ENCODE results near the gene ATP6V1E1.

- TF ChIP-seq CTCF (IDR thresholded peaks at IDR 0.05): no peak
- no peak for TF ChIP-seq CHD2 (IDR thresholded peaks at IDR 0.05; ENCODE audit: low read length, partially characterized antibody)
- no peak for TF ChIP-seq TCF12 (IDR thresholded peaks at IDR 0.05)
- TF ChIP-seq SIN3A (IDR thresholded peaks at IDR 0.05; ENCODE audit: borderline replicate concordance, low read depth, low read length): no peak
- no peak for TF ChIP-seq ZBTB33 (IDR thresholded peaks at IDR 0.05; ENCODE audit: borderline replicate concordance, low read depth)
- no peak for TF ChIP-seq EP300 (IDR thresholded peaks at IDR 0.05; ENCODE audit: borderline replicate concordance in 1 of 2, low read depth in 1 of 2, low read length in 1 of 2)
- no peak for TF ChIP-seq MAX (IDR thresholded peaks at IDR 0.05; ENCODE audit: low read depth)
- TF ChIP-seq IRF3 (IDR thresholded peaks at IDR 0.05; ENCODE audit: low read depth, low read length): no peak
- no peak for TF ChIP-seq GATA2 (CRISPR knock-in tag; IDR thresholded peaks at IDR 0.05)
- no peak for TF ChIP-seq YY1 (IDR thresholded peaks at IDR 0.05; ENCODE audit: low read depth)
Measured at GRCh38 chr22:17613280-17613679, 15.3 kb downstream of the ATP6V1E1 start.

All from SK-N-SH (cell line).